Activated naive CD4-positive, alpha-beta T cell treated with anti-CD3 and anti-CD28 coated beads, Interleukin-2, amount 50 U/mL, for 72 hours (primary cell): ENCODE measurements around the gene SLC9A9. TPM values are rescaled to one million over a fixed set of nuclear protein-coding genes. Genes with fewer than 3 reads are reported as not detected.
A peak's percentile ranks its signal among the peaks of the same experiment; 100 is the strongest.

ENCODE experiments used
- ATAC-seq, 2 donors: fragments of 150-1000 bp; cut with Tn5 transposase; 2 replicates each; pipeline ENCODE4 v1.10.0; 2021; ENCODE audit warnings: mild to moderate bottlenecking in 2 of 2, moderate library complexity in 2 of 2
- DNase-seq, 2 donors: peaks; one replicate each; pipeline ENCODE4 v3.0.0; 2021 to 2022; ENCODE audit warnings: low spot score in 2 of 2
- H3K27ac Mint-ChIP-seq, 2 donors: one replicate each; pipeline ENCODE4 v1.8.0; 2022; ENCODE audit warnings: mild to moderate bottlenecking in 2 of 2, mixed read lengths in 2 of 2
- H3K36me3 Mint-ChIP-seq, 2 donors: one replicate each; pipeline ENCODE4 v1.8.0; 2022; ENCODE audit warnings: mixed read lengths in 2 of 2
- H3K9me3 Mint-ChIP-seq, 2 donors: one replicate each; pipeline ENCODE4 v1.8.0; 2022; ENCODE audit warnings: mixed read lengths in 2 of 2
- total RNA-seq, 2 donors: library from RNA; stranded (reverse); gene quantifications; one replicate each; pipeline ENCODE4 v1.2.3, GENCODE V29; 2022

Gene SLC9A9
- total RNA-seq, 2 donors from 2014 or later = 2.3 to 2.5 TPM

- no peaks in the 10 kb centered on the region for H3K36me3 Mint-ChIP-seq
- DNase-seq = no peak
- no peak overlapping the region for H3K27ac Mint-ChIP-seq
- no peaks in the 10 kb centered on the region for H3K9me3 Mint-ChIP-seq
- no peak for ATAC-seq
Observed at GRCh38 chr3:143226678-143227291, 621.5 kb downstream of the SLC9A9 start.

DNA sequence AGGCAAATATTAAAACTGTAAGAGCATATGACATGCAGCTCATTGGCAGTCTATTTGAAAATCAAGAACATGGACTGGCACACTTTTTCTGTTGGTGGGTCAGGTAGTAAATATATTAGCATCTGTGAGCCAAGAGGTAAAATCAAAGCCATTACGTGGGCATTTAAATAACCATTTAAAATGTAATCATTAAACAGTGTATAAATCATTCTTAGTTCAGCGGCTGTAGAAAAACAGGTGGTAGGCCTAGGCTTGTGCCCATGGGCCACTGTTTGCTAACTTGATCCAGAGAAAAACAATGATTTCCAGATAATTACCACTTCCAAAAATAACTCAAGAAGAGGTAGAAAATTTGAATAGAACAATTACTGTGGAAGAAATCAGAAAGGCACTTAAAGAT is 623.6 kb downstream of the SLC9A9 start:
- H3K36me3 Mint-ChIP-seq = no peaks in the 10 kb centered on the region
- H3K9me3 Mint-ChIP-seq = no peaks in the 10 kb centered on the region
- no peak for DNase-seq
- no peak for ATAC-seq
- no peak overlapping the region for H3K27ac Mint-ChIP-seq

- Mint-ChIP-seq H3K36me3 (no peaks in the 10 kb centered on the region), H3K27ac (peak overlapping the region in 1 of 2 donors; percentile 19), H3K9me3 (no peaks in the 10 kb centered on the region)
- DNase-seq (no peak), ATAC-seq (peak in 1 of 2 donors; percentile 76)
Observed at GRCh38 chr3:143222981-143223380, 625.3 kb downstream of the SLC9A9 start.

DNA sequence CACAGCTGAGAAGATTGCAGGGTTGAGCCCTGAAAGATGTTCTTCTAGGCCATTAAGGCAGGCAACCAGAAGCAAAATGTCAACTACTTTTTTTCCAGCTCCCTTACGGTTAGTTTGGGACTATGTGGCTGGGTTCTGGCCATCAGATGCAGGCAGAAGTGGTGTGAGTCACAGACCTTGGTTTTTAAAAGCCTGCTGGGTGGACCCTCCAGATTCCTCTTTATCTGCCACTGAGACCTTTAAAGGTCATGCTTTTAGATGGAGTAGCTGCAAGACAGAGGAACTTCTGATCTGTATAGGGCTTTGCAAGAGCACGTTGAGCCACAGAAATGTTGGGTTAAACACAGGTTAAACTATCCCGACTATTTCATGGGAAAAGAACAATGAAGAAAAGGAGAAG is 625.8 kb downstream of the SLC9A9 start:
- DNase-seq (no peak), ATAC-seq (peak in 1 of 2 donors; percentile 73)
- Mint-ChIP-seq H3K27ac (peak overlapping the region in 1 of 2 donors; percentile 19), H3K36me3 (no peaks in the 10 kb centered on the region), H3K9me3 (no peaks in the 10 kb centered on the region)

- no peak for DNase-seq
- Mint-ChIP-seq H3K9me3 (no peaks in the 10 kb centered on the region), H3K36me3 (no peaks in the 10 kb centered on the region), H3K27ac (no peak overlapping the region)
- no peak for ATAC-seq
Observed at GRCh38 chr3:143221446-143221845, 626.8 kb downstream of the SLC9A9 start.

DNA sequence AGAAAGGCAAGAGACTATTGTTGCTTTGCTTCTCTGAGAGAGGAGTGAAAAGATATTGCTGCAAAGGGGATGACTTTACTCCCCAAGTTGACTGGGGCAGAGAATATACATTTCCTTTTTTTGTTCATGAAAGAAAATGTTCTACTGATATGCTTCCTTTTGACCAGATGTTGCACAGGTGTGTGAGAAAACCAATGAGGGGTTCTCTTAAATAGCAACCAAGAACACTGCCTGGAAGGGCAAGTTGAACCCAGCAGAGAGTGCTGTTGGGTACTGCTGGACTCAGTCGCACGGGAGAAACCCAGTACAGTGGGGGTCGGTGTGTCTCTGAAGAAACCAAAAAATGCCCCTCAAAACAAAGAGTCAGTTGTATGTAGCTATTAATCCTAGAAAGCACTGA is 627.5 kb downstream of the SLC9A9 start:
- no peaks in the 10 kb centered on the region for H3K9me3 Mint-ChIP-seq

GRCh38 chr3:143218166-143218835 is 630.0 kb downstream of the SLC9A9 start:
- Mint-ChIP-seq H3K36me3 (no peaks in the 10 kb centered on the region), H3K27ac (no peak overlapping the region), H3K9me3 (no peaks in the 10 kb centered on the region)
- DNase-seq (no peak), ATAC-seq (no peak)

More for the DNA sequence above, 627.5 kb downstream of the SLC9A9 start:
- Mint-ChIP-seq H3K36me3 (no peaks in the 10 kb centered on the region), H3K27ac (no peak overlapping the region)
- DNase-seq = no peak
- no peak for ATAC-seq

DNA sequence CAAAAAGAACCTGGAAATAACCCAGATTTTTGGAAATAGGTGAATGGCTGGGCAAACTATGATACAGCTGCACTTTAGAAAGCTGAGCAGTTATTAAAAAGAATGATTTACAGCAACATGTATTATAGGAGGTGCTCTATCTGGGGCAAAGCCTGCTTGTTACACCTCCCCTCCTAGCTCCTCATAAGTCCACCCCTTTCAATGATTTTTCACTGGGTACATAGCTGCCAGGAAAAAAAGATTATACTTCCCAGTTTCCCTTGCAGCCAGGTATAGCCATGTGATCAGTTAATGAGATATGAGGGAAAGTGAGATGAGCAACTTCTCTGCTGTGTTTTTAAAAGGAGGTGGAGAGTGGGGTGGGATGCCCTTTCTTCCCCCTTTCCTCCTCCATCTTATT is 631.0 kb downstream of the SLC9A9 start:
- no peaks in the 10 kb centered on the region for H3K9me3 Mint-ChIP-seq
- ATAC-seq = no peak
- no peaks in the 10 kb centered on the region for H3K36me3 Mint-ChIP-seq
- H3K27ac Mint-ChIP-seq = peak overlapping the region in 1 of 2 donors; percentile 71
- no peak for DNase-seq

- peak overlapping the region; percentile 27 to 71 for H3K27ac Mint-ChIP-seq
- ATAC-seq (no peak), DNase-seq (no peak)
- no peaks in the 10 kb centered on the region for H3K9me3 Mint-ChIP-seq
- no peaks in the 10 kb centered on the region for H3K36me3 Mint-ChIP-seq
Observed at GRCh38 chr3:143216709-143217182, 631.5 kb downstream of the SLC9A9 start.

Other genes starting within 250 kb of the SLC9A9 start
- gene DIPK2A, start 123.4 kb upstream of the SLC9A9 start, total RNA-seq = 10 to 100 TPM in 1 of 2 donors, 1 to 10 TPM in 1; 7.8 to 19.8 TPM